HG02642 (cell line): ENCODE results near the gene RGMA.
A peak's percentile ranks its signal among the peaks of the same experiment; 100 is the strongest.
"Not testable (repeated sequence)": the region's sequence is repeated elsewhere in the genome, so short reads cannot be mapped to it uniquely, and the experiment has no call there.

ENCODE experiments used
- ATAC-seq: cut with Tn5 transposase; IDR thresholded peaks from one replicate; pipeline ENCODE4 v1.9.1; 2021; ENCODE audit warnings: mild to moderate bottlenecking; ENCODE audit not compliant: unreplicated experiment, poor library complexity

RGMA gene

DNA sequence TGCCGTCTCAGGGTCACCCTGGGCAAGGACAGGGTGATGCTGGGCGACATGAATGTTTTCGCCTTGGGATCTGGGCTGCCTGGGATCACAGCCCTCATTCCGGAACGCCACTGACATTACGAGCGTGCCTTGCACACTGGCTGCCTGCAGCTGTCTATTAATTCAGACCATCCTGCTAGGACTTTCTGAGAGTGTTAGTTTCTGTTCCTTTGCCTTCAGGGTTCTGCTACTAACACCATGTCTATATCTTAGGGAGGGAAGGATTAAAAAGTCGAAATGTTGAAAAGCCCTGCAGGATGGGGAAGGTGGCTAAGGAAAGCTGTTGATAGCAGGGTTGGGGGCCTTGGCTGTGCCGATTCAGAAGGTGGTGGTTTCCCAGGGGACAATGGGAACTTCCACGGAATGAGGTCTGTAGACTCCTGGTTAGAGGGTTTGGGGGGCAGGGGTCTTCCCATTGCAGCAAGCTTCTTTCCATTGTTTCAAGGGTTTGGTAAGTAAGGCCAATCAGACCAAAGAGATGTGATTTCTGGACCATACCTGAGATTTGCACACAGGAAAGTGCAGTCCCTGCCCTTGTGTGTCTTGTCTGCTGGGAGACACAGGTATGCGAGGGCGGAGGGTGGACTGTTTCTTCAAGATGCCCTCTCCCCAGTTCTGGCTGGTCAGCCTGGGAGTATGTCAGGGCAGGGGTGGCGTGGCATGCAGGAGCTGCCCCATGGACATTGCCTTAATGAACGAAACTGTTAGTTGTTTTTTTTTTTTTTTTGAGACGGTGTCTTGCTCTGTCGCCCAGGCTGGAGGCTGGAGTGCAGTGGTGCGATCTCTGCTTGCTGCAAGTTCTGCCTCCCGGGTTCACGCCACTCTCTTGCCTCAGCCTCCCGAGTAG is 50.9 kb downstream of the RGMA start:
- no peak for ATAC-seq

DNA sequence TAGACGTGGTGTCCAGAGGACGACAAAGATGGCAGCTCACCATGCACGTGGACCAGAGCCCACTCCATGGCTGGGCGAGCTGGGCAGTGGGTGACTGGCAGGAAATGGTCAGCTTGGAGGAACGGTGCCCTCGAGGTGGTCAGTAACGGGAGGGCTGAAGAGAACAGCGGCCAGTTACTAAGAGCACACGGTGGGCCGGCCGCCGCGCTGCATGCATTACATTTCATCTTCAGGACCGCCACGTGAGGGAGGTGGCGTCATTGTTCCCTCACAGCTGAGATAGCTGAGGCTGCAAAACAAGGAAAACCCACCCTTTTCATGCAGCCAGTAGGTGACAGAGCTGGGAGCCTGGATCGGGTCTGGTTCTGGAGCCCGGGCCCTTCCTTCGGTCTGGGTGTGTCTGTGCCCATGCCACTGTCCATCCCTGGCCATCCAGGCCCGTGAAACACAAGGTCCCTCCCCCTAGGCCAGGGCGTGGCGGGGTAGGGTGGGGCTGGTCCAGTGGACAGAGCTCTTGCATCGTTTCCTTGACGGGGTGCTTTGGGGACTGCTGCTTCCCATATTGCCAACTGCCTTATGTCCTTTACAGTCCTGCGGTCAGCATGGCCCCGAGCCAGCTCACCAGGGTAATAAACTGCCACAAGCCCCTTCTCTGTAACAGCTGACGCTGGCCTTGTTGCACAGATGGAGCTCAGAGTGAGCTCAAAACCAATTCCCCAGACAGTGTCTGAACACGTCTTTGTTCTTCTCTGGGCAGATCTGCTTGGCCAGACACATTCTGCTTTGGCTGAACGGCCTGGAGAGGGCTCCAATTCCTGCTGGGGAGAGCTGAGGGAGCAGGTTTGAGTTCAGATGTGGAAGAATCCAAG is 51.8 kb downstream of the RGMA start:
- no peak for ATAC-seq

DNA sequence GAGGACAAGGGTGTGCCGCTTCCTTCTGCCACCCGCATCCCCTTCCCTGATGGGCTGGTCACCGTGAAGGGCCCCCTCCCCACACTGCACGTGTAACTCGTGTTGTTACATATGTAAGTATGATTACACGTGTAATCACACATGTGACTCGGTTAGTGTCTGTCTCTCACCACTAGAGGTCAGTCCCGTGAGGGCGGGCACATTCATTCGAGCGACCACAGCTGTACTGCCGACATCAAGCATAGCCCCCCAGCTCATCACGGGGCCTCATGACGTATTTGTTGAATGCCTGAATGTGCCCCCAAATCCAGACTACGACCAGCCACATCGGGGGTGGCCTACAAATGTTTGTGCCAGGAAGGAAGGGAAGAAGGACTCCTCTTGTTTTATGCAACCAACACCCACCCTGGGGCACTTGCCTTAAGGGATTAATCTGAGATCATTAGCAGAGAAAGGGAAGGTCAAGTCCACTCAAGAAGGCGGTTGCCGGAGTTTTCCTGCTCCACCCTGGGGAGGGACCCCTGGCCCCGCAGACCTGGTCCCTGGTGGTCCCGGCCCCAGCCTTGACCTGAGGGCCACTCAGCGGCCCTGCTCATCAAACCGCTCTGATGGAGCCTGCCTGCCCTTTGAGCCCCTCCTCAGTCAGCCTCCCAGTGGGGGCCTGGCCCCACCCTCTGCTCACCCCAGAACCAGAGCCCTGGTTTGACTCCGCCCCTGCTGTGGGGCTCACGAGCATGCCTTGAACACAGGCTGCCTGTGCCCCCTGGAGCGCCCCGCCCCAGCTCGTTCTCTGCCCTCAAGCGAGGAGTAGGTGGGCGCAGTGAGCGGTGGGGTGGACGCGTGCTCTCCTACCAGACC is 52.8 kb downstream of the RGMA start:
- ATAC-seq = peak; percentile 82

DNA sequence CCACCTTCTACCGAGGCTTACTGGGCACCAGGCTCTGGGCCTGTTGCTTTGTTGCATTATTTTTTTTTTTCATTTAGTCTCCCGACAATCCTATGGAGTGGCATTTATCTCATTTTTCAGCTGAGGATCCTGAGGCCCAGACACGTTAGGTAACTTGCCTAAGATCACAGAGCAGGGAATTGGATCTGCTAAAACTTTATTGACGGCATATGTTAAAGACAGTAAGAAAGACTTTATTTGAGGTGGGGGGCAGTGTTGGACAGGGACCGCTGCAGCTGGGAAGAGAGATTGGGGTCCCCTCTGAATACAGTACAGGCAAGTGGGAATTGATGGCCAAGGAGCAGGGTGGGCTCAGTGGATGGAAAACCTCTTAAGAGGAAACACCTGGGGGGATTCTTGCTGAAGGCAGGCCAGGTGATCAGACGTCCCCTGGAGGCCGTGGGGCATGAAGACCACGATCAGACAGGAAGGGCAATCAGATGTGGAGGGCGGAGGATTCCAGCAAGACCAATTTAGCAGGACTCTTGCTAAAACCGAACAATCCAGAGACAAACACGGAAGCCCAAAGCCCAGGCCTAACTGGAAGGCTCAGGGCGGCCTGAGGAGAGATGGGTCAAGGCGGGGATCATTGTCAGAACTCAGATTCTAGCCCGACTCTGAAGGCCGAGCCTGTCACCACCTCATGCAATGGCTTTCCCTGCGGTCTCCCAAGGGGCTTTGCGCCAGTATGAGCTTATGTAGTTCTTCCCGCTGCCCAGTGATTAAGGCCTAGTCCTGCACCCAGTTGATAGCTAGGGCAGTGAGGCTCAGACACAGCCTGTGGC is 53.7 kb downstream of the RGMA start:
- ATAC-seq = no peak

DNA sequence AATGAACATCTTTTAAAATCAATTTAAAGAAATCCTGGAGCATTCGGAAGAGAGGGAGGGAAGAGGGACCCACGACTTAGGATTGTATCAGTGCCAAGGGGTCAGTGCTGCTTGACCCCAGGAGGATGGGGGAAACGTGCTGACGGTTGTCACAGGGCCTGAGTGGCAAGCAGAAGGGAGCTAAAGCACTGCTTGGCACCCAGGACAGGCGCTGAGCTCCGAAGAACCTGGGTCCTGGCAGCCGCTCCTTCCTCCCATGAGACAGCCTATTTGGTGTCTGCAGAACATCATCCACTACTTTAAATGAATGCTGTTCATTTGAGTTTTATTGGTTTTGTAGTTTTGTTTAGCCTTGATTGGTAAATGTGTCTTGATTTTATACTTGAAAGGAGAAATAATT is 54.5 kb downstream of the RGMA start:
- no peak for ATAC-seq

DNA sequence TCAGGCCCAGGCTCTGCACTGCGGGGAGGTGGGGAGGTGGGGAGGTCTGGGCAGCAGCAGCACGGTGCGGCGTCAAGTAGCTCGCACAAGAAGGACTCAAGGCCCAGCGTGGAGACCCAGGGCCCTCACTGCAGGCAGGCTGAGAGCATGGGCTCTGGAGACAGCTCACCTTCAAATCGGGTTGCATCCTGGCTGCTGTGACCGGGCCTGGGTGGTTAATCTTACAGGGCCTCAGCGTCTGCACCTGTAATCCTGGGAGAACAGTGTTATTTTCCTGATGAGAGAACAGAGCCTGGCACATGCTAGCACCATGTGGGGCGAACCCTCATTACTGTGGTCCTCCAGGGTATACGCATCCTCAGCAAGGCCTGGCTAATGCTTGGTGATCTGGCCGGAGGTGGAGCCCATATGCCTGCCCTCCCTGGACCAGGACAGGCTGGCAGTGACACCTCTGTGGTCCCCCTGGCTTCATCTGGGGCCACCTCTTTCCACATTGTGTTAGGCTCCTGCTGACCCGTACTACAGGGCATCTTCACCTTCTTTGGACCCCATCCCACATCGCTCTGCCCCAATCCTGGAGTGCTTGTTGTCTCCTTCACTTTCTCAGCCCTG is 55.5 kb downstream of the RGMA start:
- ATAC-seq = no peak

DNA sequence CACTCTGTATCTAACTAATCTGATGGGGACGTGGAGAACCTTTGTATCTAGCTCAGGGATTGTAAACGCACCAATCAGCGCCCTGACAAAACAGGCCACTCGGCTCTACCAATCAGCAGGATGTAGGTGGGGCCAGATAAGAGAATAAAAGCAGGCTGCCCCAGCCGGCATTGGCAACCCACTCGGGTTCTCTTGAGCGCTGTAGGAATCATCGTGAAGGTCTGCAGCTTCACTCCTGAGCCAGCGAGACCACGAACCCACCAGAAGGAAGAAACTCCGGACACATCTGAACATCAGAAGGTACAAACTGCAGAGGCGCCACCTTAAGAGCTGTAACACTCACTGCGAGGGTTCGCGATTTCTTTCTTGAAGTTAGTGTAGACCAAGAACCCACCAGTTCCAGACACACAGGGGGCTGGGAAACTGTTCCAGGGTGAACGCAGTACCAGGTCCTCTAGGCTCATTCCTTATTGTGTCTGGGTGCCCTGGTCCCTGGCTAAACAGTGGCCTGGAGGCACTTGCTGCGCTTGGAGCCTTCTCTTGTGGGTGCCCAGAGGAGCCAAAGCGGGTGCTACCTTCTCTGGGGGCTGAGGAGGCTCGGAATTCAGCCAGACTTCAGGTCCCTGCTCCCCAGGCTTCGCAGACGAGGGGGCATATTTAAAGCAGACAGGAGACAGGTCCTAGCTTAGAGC is 56.4 kb downstream of the RGMA start:
- not testable (repeated sequence) for ATAC-seq

DNA sequence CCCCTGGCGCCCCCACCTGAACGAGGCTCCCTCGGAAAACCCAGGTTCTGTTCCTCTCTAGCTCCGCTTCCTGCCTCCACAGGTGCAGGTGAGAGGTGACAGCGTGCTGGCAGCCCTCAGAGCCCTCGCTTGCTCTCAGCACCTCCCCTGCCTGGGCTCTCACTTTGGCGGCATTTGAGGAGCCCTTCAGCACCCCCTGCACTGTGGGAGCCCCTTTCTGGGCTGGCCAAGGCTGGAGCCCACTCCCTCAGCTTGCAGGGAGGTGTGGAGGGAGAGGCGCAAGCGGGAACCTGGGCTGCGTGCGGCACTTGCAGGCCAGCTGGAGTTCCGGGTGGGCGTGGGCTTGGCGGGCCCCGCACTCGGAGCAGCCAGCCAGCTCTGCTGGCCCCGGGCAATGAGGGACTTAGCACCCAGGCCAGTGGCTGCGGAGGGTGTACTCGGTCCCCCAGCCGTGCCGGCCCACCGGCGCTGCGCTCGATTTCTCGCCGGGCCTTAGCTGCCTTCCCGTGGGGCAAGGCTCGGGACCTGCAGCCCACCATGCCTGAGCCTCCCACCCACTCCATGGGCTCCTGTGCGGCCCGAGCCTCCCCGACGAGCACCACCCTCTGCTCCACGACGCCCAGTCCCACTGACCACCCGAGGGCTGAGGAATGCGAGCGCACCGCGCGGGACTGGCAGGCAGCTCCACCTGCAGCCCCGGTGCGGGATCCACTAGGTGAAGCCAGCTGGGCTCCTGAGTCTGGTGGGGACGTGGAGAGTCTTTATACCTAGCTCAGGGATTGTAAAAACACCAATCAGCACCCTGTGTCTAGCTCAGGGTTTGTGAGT is 57.2 kb downstream of the RGMA start:
- not testable (repeated sequence) for ATAC-seq

DNA sequence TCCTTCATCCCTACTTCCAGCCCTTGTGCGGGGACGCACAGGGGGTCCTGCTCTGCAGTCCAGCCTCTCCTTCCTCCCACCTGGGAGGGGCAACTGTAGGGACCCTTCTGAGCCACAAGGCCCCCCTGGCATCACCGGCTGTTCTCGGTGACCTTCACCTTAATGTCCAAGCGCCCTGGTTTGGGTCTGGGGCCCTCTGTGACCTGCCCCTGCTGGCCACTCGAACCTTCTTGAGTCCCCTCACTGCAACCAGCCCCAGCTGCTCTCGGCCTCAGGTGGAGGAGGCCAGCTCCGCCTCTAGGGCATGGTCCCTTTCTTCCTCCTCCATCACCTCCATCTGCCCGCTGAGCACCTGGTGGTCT is 57.9 kb downstream of the RGMA start:
- no peak for ATAC-seq

DNA sequence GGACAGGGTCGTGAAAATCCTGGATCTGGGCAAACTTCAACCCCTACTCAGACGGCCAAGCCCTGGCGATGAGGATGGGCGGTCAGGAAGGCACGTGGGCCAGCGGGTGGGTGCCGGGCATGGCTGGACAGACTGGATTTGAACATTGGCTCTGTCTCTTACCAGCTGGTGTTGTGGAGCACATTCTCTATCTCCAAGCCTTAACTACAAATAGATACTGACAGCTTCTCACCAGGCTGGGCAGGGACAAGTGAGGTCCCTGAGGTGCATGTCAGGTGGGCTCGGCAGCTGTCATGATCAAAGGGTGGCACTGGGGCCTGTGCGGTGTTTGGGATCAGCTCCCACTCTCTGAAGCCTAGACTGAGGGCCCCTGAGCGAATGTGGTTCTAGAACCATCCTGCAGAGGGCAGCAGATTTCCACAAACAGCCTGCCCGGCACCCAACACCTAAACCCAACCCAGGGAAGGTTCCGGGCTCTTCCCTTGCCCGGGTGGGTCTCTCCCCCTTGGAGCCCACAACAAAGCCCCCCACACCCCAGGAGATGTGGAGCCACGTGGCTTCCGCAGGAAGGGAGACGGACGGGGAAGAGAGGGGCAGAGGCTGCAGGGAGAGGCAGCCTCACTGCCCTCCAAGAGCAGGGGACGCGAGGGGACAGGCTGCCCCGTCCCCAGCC is 58.4 kb downstream of the RGMA start:
- peak; percentile 71 for ATAC-seq

DNA sequence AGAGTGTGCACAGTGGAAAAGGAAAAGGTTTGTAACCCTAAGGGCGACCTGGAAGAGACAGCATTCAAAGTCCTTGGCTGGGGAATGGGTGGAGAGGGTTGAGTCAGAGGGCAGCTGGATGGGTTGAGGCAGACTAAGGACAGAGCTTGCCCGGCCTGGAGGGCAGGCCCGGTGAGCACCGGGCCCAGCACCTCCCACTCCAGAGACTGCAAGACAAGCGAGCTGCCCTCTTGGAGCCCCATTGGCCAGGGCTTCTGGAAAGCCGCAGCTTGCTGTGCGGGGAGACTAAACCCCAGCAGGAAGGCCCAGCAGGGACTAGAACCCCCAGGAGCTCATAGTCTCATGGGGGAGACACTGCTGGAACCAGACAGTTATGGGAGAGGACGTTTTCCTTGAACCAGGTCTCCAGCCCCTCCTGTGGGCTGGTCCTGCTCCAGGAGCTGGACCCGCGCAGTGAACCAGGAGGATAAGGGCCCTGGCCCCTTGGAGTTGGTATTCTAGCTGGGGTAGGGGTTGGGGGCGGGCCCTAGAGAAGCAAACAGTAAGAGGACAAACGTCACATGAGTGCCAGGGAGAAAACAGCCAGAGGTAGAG is 59.1 kb downstream of the RGMA start:
- ATAC-seq = no peak

DNA sequence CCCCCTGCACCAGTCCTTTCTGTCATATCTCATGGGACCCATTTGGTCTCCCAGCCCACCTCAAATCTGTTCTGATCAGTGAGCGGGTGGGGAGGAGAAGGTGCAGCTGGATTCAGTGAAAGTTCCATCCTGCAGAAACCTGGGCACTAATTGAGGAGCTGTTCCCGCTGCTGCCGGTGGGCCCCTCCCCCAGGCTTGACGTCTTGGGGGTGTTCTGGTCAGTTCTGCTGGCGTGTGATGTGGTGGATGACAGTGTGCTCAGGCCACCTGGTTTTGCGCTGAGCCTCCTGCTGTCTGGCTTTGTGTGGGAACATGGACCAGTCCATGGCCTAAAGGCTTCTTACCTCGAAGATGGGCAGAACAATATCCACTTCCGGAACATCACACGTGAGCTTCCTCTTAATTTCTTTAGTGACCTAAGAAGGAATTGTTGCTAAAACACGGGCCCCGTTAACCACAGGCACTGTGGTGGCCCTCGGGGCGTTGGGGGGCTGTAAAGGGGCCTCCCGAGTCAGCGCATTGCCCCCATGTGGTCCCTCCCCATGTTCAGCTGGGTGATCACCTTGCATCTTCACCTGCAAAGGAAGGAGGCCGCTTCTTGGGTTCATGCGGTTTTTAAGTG is 59.7 kb downstream of the RGMA start:
- no peak for ATAC-seq

DNA sequence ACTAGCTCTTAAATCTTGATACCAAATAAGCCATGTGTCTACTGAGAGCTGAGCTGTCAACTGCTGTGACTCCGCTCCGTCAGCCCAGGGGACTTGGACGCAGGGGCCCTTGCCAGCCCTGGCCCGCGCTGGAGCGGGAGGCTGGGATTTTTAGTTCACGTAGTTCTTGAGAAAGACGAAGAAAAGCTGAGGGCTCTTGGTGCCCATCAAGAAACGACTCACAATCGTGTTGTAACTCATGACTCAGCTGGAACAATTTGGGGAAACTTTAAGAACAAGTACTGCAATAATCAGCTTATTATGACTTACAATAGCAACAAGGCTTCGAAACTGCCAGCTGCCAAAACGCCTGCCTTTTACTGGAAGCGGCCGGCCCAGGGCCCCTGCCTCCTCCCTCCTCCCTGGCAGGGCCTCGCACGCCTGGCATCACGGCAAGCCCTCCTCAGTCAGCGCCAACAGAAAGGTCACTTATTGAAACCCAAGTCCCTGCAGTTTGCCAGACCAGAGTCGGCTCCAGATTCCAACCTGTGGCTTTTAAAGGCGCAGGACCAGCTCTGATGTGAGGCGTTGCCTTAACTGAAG is 60.3 kb downstream of the RGMA start:
- ATAC-seq = no peak

DNA sequence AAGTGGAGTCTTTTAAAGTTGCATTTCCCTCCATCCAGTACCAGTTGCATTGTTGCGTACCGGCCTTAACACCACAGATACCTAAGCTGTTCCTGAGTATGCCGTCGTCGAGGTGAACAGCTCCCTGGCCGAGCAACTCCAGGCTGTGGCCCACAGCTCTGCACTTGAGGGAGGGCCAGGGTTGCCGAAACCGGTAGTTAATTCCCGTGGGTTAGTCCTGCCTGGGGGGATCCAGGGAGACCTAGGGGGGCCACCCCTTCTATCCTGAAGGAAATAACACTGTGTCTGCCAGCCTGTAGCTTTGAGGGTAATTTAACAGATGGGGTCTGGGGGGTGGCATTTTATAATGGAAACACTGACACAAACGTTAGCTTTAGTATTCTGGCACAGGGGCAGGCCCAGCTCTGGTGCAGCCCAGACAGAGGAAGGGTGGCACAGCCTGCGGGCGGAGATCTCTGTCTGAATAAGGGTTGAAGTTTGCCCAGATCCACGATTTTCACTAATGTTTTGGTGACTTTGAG is 60.8 kb downstream of the RGMA start:
- ATAC-seq = no peak

DNA sequence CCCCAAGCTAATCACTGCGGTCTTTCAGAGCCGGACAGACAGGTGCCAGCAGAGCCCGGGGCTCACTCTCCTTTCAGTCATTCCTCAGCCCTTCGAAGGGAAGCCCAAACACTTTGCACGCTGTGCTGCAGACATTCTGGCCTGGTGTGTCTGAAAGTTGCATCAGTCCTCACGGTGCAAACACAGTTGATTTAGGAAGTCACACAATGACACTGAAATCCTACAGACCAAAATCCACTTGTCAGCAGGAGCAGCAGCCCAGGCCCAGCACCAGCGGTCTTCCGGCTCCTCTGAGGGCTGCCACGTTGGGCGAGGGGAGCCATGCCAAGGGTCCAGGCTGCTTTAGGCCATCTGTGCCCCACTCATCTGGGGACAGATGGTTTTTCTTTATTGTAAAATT is 61.6 kb downstream of the RGMA start:
- ATAC-seq = no peak

DNA sequence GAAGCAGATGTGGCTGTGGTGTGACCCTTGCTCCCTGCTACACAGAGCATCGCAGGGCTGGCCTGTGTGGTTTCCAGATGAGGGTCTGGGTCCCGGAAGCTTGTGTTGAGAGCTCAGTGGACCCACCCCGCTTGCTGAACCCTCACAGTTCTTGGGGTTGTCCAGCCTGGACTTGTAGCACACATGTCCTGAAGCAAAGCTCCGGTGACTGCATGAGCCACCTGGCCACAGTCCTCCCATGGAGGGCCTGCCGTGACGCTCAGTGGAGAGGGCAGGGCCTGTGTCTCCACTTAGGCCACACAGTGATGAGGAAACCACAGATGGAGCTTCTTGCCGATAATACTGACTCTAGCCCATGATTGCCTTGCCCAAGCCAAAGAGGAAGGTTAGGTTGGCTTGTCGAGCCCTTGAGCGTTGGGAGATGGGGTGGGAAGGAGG is 62.6 kb downstream of the RGMA start:
- ATAC-seq = no peak
